CD4-positive, CD25-positive, alpha-beta regulatory T cell (primary cell): ENCODE measurements around the gene GRM8. TPM values are rescaled to one million over a fixed set of nuclear protein-coding genes. Genes with fewer than 3 reads are reported as not detected.

Source experiments
- ATAC-seq, 2 donors: fragments of 150-1000 bp; cut with Tn5 transposase; one replicate each; pipeline ENCODE4 v1.10.0; 2021; ENCODE audit warnings: low read depth in 2 of 2, moderate number of reproducible peaks in 2 of 2, moderate library complexity in 1 of 2
- DNase-seq, 3 donors: peaks; one replicate each; pipeline versions ENCODE4 v3.0.0 to v3.0.0-alpha.2; 2012 to 2022; ENCODE audit warnings: mixed read lengths in 1 of 3
- H3K27ac ChIP-seq: one replicate; pipeline ENCODE4 v1.7.0; 2013; ENCODE audit warnings: mild to moderate bottlenecking, low read length; ENCODE audit not compliant: insufficient read depth, poor library complexity, severe bottlenecking
- H3K27me3 ChIP-seq: one replicate; pipeline ENCODE4 v1.7.0; 2013; ENCODE audit warnings: low read length; ENCODE audit not compliant: control insufficient read depth, insufficient read depth
- H3K36me3 ChIP-seq: one replicate; pipeline ENCODE4 v1.7.0; 2013; ENCODE audit warnings: mild to moderate bottlenecking, low read length, moderate library complexity; ENCODE audit not compliant: control insufficient read depth, insufficient read depth
- H3K4me1 ChIP-seq: 2 replicates; pipeline ENCODE4 v1.7.0; 2013; ENCODE audit warnings: mild to moderate bottlenecking, low read length; ENCODE audit not compliant: insufficient read depth, control insufficient read depth, poor library complexity, severe bottlenecking
- H3K4me3 ChIP-seq: one replicate; pipeline ENCODE4 v1.7.0; 2013; ENCODE audit warnings: low read depth, mild to moderate bottlenecking, low read length, moderate library complexity
- H3K9me3 ChIP-seq, 2 experiments: 1 replicate in 1 of 2; 2 replicates in 1 of 2; pipeline ENCODE4 v1.7.0; 2013; ENCODE audit warnings: low read length in 2 of 2, mild to moderate bottlenecking in 1 of 2, moderate library complexity in 1 of 2; ENCODE audit not compliant: control insufficient read depth in 2 of 2
- H3K27ac Mint-ChIP-seq, 3 donors: one replicate each; pipeline ENCODE4 v1.8.0; 2020 to 2022; ENCODE audit warnings: mild to moderate bottlenecking in 3 of 3, mixed read lengths in 3 of 3, moderate library complexity in 2 of 3
- H3K27me3 Mint-ChIP-seq: one replicate; pipeline ENCODE4 v1.8.0; 2022; ENCODE audit warnings: mild to moderate bottlenecking, mixed read lengths
- H3K36me3 Mint-ChIP-seq: one replicate; pipeline ENCODE4 v1.8.0; 2020; ENCODE audit warnings: mixed read lengths
- H3K4me1 Mint-ChIP-seq, 4 donors: one replicate each; pipeline ENCODE4 v1.8.0; 2020 to 2022; ENCODE audit warnings: mixed read lengths in 4 of 4, mild to moderate bottlenecking in 1 of 4
- H3K4me3 Mint-ChIP-seq, 4 donors: one replicate each; pipeline ENCODE4 v1.8.0; 2020 to 2022; ENCODE audit warnings: mild to moderate bottlenecking in 4 of 4, mixed read lengths in 4 of 4, moderate library complexity in 3 of 4
- H3K9me3 Mint-ChIP-seq, 7 donors: one replicate each; pipeline ENCODE4 v1.8.0; 2020 to 2022; ENCODE audit warnings: mixed read lengths in 7 of 7, mild to moderate bottlenecking in 3 of 7, moderate library complexity in 2 of 7
- polyA plus RNA-seq, 4 donors: library from polyadenylated mRNA; unstranded; fragments of 300-500 nt; fragmentation: Illumina TruSeq; gene quantifications; one replicate each; pipeline ENCODE4 v1.2.3, GENCODE V29; 2021
- total RNA-seq: library from RNA; stranded (reverse); gene quantifications from one replicate; pipeline ENCODE4 v1.2.3, GENCODE V29; 2022

The GRM8 gene
- total and polyA plus RNA-seq, 5 donors from 2014 or later, result not detected

GRCh38 chr7:126727930-126728391, 524.8 kb downstream of the GRM8 start:
- Histone ChIP-seq H3K4me1 (no peaks in the 10 kb centered on the region), H3K27ac (no peak overlapping the region), H3K27me3 (no peaks in the 10 kb centered on the region), H3K36me3 (no peaks in the 10 kb centered on the region), H3K4me3 (no peak overlapping the region), H3K9me3 (no peaks in the 10 kb centered on the region)
- H3K27me3 Mint-ChIP-seq, result peaks cover 8% of the 10 kb centered on the region
- H3K4me1 Mint-ChIP-seq, result peaks cover 0 to 5% (median 2%) of the 10 kb centered on the region in 4 donors
- no peaks in the 10 kb centered on the region for H3K36me3 Mint-ChIP-seq
- no peak overlapping the region for H3K27ac Mint-ChIP-seq
- DNase-seq (peak in 1 of 3 donors; percentile 27), ATAC-seq (peak; percentile 31 to 59)
- H3K9me3 Mint-ChIP-seq, result peaks cover 0 to 3% (median 0%) of the 10 kb centered on the region in 7 donors
- H3K4me3 Mint-ChIP-seq, result no peak overlapping the region

- Mint-ChIP-seq H3K4me3 (no peak overlapping the region), H3K27ac (no peak overlapping the region), H3K36me3 (no peaks in the 10 kb centered on the region), H3K9me3 (peaks cover 0 to 3% (median 0%) of the 10 kb centered on the region in 7 donors), H3K4me1 (peaks cover 0 to 5% (median 2%) of the 10 kb centered on the region in 4 donors), H3K27me3 (no peaks in the 10 kb centered on the region)
- H3K4me3 ChIP-seq, result no peak overlapping the region
- H3K27me3 ChIP-seq, result no peaks in the 10 kb centered on the region
- ATAC-seq (no peak), DNase-seq (no peak)
- H3K36me3 ChIP-seq, result no peaks in the 10 kb centered on the region
- H3K27ac ChIP-seq, result no peak overlapping the region
- H3K9me3 ChIP-seq, result no peaks in the 10 kb centered on the region
- H3K4me1 ChIP-seq, result no peaks in the 10 kb centered on the region
These were observed 528.7 kb downstream of the GRM8 start for GRCh38 chr7:126723966-126724544.

- Histone ChIP-seq H3K4me3 (no peak overlapping the region), H3K4me1 (no peaks in the 10 kb centered on the region), H3K27ac (no peak overlapping the region), H3K9me3 (no peaks in the 10 kb centered on the region), H3K36me3 (no peaks in the 10 kb centered on the region), H3K27me3 (no peaks in the 10 kb centered on the region)
- no peaks in the 10 kb centered on the region for H3K36me3 Mint-ChIP-seq
- no peak overlapping the region for H3K4me3 Mint-ChIP-seq
- H3K27ac Mint-ChIP-seq, result no peak overlapping the region
- DNase-seq (no peak), ATAC-seq (no peak)
- H3K4me1 Mint-ChIP-seq, result no peaks in the 10 kb centered on the region
- H3K9me3 Mint-ChIP-seq, result peaks cover 0 to 4% (median 1%) of the 10 kb centered on the region in 7 donors
- H3K27me3 Mint-ChIP-seq, result no peaks in the 10 kb centered on the region
These were observed 532.5 kb downstream of the GRM8 start for GRCh38 chr7:126720232-126720631.

GRCh38 chr7:126718419-126718818, 534.3 kb downstream of the GRM8 start:
- DNase-seq (no peak), ATAC-seq (no peak)
- no peaks in the 10 kb centered on the region for H3K4me1 ChIP-seq
- no peaks in the 10 kb centered on the region for H3K4me1 Mint-ChIP-seq
- H3K9me3 Mint-ChIP-seq, result peaks cover 0 to 4% (median 1%) of the 10 kb centered on the region in 7 donors
- H3K4me3 Mint-ChIP-seq, result no peak overlapping the region
- no peaks in the 10 kb centered on the region for H3K36me3 Mint-ChIP-seq
- no peak overlapping the region for H3K27ac ChIP-seq
- H3K27ac Mint-ChIP-seq, result no peak overlapping the region
- H3K4me3 ChIP-seq, result no peak overlapping the region
- H3K9me3 ChIP-seq, result no peaks in the 10 kb centered on the region
- H3K27me3 Mint-ChIP-seq, result no peaks in the 10 kb centered on the region
- H3K27me3 ChIP-seq, result no peaks in the 10 kb centered on the region
- no peaks in the 10 kb centered on the region for H3K36me3 ChIP-seq

GRCh38 chr7:126716321-126716720, 536.4 kb downstream of the GRM8 start:
- no peak overlapping the region for H3K27ac Mint-ChIP-seq
- H3K36me3 ChIP-seq, result no peaks in the 10 kb centered on the region
- no peak overlapping the region for H3K4me3 ChIP-seq
- no peak overlapping the region for H3K4me3 Mint-ChIP-seq
- no peaks in the 10 kb centered on the region for H3K36me3 Mint-ChIP-seq
- H3K27me3 ChIP-seq, result no peaks in the 10 kb centered on the region
- no peaks in the 10 kb centered on the region for H3K9me3 ChIP-seq
- ATAC-seq, result no peak
- no peak for DNase-seq
- no peaks in the 10 kb centered on the region for H3K27me3 Mint-ChIP-seq
- no peak overlapping the region for H3K27ac ChIP-seq
- no peaks in the 10 kb centered on the region for H3K4me1 ChIP-seq
- H3K4me1 Mint-ChIP-seq, result no peaks in the 10 kb centered on the region
- H3K9me3 Mint-ChIP-seq, result peaks cover 0 to 9% (median 0%) of the 10 kb centered on the region in 7 donors

- no peaks in the 10 kb centered on the region for H3K4me1 ChIP-seq
- no peak overlapping the region for H3K4me3 ChIP-seq
- H3K27me3 ChIP-seq, result no peaks in the 10 kb centered on the region
- ATAC-seq (no peak), DNase-seq (no peak)
- no peaks in the 10 kb centered on the region for H3K27me3 Mint-ChIP-seq
- H3K27ac Mint-ChIP-seq, result no peak overlapping the region
- H3K9me3 Mint-ChIP-seq, result peaks cover 0 to 12% (median 2%) of the 10 kb centered on the region in 7 donors
- H3K27ac ChIP-seq, result no peak overlapping the region
- H3K9me3 ChIP-seq, result no peaks in the 10 kb centered on the region
- H3K36me3 ChIP-seq, result no peaks in the 10 kb centered on the region
- no peaks in the 10 kb centered on the region for H3K4me1 Mint-ChIP-seq
- H3K4me3 Mint-ChIP-seq, result no peak overlapping the region
- no peaks in the 10 kb centered on the region for H3K36me3 Mint-ChIP-seq
These were observed 537.7 kb downstream of the GRM8 start for GRCh38 chr7:126715076-126715475.

- Histone ChIP-seq H3K27me3 (no peaks in the 10 kb centered on the region), H3K27ac (no peak overlapping the region), H3K4me1 (peaks cover 14% of the 10 kb centered on the region), H3K9me3 (no peaks in the 10 kb centered on the region), H3K36me3 (no peaks in the 10 kb centered on the region), H3K4me3 (no peak overlapping the region)
- peaks cover 0 to 4% (median 0%) of the 10 kb centered on the region in 7 donors for H3K9me3 Mint-ChIP-seq
- H3K4me1 Mint-ChIP-seq, result peaks cover 11 to 19% (median 16%) of the 10 kb centered on the region in 4 donors
- H3K27ac Mint-ChIP-seq, result peak overlapping the region in 1 of 3 donors; percentile 3
- H3K4me3 Mint-ChIP-seq, result peak overlapping the region in 1 of 4 donors; percentile 75
- H3K36me3 Mint-ChIP-seq, result no peaks in the 10 kb centered on the region
- ATAC-seq, result no peak
- DNase-seq, result no peak
- H3K27me3 Mint-ChIP-seq, result peaks cover 2% of the 10 kb centered on the region
These were observed 550.3 kb downstream of the GRM8 start for GRCh38 chr7:126702242-126703016.
